HEK293 (cell line): Measurements from ENCODE around the gene RSPH1.

Source experiments
- CTCF ChIP-seq: fragments of 450-650 bp; formaldehyde crosslinking; IDR thresholded peaks from 2 replicates; pipeline ENCODE4 v1.5.1; 2016; ENCODE audit warnings: missing biosample characterization, missing genetic modification characterization
- PRDM10 ChIP-seq: fragments of 450-650 bp; formaldehyde crosslinking; IDR thresholded peaks from 2 replicates; pipeline ENCODE4 v1.5.1; 2016; ENCODE audit warnings: missing biosample characterization, missing genetic modification characterization
- REST ChIP-seq: fragments of 450-650 bp; formaldehyde crosslinking; IDR thresholded peaks from 2 replicates; pipeline ENCODE4 v1.5.1; 2016; ENCODE audit warnings: missing biosample characterization, missing genetic modification characterization
- ZBTB1 ChIP-seq: fragments of 450-650 bp; formaldehyde crosslinking; IDR thresholded peaks from 2 replicates; pipeline ENCODE4 v1.5.1; 2016; ENCODE audit warnings: missing biosample characterization, missing genetic modification characterization
- ZBTB44 ChIP-seq: fragments of 450-650 bp; IDR thresholded peaks from 2 replicates; pipeline ENCODE4 v1.5.1; 2018; ENCODE audit warnings: missing biosample characterization, mild to moderate bottlenecking, missing genetic modification characterization
- ZBTB6 ChIP-seq: fragments of 450-650 bp; formaldehyde crosslinking; IDR thresholded peaks from 2 replicates; pipeline ENCODE4 v1.5.1; 2017; ENCODE audit warnings: missing biosample characterization, missing genetic modification characterization
- ZBTB7A ChIP-seq: fragments of 450-650 bp; formaldehyde crosslinking; IDR thresholded peaks from 2 replicates; pipeline ENCODE4 v1.5.1; 2016; ENCODE audit warnings: low read depth, missing biosample characterization, missing genetic modification characterization
- ZNF112 ChIP-seq: fragments of 450-650 bp; formaldehyde crosslinking; IDR thresholded peaks from 2 replicates; pipeline ENCODE4 v1.5.0; 2017; ENCODE audit warnings: missing biosample characterization, missing genetic modification characterization
- ZNF513 ChIP-seq: fragments of 450-650 bp; IDR thresholded peaks from 2 replicates; pipeline ENCODE4 v1.5.1; 2018; ENCODE audit warnings: missing biosample characterization, missing genetic modification characterization
- ZNF596 ChIP-seq: fragments of 450-650 bp; IDR thresholded peaks from 2 replicates; pipeline ENCODE4 v1.5.0; 2018; ENCODE audit warnings: missing biosample characterization, mild to moderate bottlenecking, missing genetic modification characterization, moderate library complexity
- ZNF624 ChIP-seq: fragments of 450-650 bp; formaldehyde crosslinking; IDR thresholded peaks from 2 replicates; pipeline ENCODE4 v1.5.1; 2017; ENCODE audit warnings: missing biosample characterization, missing genetic modification characterization
- ZNF747 ChIP-seq: fragments of 450-650 bp; formaldehyde crosslinking; IDR thresholded peaks from 2 replicates; pipeline ENCODE4 v1.5.1; 2016; ENCODE audit warnings: missing biosample characterization, missing genetic modification characterization
- ZNF830 ChIP-seq: fragments of 450-650 bp; IDR thresholded peaks from 2 replicates; pipeline ENCODE4 v1.5.0; 2018; ENCODE audit warnings: missing biosample characterization, missing genetic modification characterization, low read depth, mild to moderate bottlenecking, moderate library complexity
- ZSCAN18 ChIP-seq: fragments of 450-650 bp; formaldehyde crosslinking; IDR thresholded peaks from 2 replicates; pipeline ENCODE4 v1.5.1; 2016; ENCODE audit warnings: missing biosample characterization, missing genetic modification characterization

- TF ChIP-seq ZNF596 (tag by site-specific recombination) (no peak), ZBTB1 (tag by site-specific recombination) (no peak), ZBTB44 (tag by site-specific recombination) (no peak), ZNF830 (tag by site-specific recombination) (no peak), ZNF513 (tag by site-specific recombination) (no peak), ZBTB7A (tag by site-specific recombination) (no peak), REST (no peak), ZBTB6 (no peak), ZNF112 (tag by site-specific recombination) (no peak), PRDM10 (tag by site-specific recombination) (no peak), CTCF (tag by site-specific recombination) (no peak), ZSCAN18 (no peak), ZNF747 (tag by site-specific recombination) (no peak), ZNF624 (tag by site-specific recombination) (no peak)
Measured at GRCh38 chr21:42429021-42429420, 67.0 kb downstream of the RSPH1 start.
